ENCODE results near the gene SMIM24.

Gene SMIM24

DNA sequence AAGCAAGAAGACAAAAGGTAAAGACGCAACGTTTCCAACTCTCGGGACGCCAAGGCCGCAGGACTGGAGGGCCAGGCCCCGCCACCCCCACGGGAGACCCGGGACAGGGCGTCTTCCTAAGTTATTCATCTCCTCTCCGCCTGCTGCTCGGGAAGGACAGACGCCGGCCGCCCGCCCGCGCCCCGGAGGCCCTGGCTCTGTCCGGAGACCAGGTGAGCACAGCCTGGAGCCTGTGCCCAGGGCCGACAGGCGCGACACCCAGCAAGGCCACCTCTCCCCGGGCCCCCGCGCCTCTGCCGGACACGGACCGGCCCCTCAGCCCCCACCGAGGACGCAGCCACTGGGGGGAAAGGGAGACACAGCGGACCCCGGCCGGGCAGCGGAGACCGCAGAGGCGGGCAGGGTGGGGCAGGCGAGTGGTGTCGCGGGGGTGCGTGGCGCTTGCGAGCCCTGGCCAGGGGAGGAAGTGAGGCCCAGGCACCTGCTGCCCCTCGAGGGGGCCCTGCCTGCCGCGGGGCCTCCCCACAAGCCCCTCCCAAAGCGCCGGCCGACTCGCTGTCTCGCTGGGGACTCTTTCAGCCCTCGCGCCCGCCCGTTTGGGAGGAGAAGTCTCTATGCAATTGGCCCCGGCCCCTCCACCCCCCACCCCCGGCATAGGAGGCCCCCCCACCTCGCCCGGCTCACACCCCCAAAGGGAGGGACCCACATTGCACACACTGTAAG is 17.2 kb downstream of the SMIM24 start:
- H4K91ac ChIP-seq (ENCODE audit: low read depth, low read length), result no peak overlapping the region
- H2AK5ac ChIP-seq (ENCODE audit: low read length), result no peak overlapping the region
- no CpG with 5 or more reads among the region's 58 CpGs for WGBS (ENCODE audit: extremely low coverage, insufficient coverage, insufficient read length)
- peaks cover 32% of the 10 kb centered on the region for H3K27me3 ChIP-seq (ENCODE audit: insufficient read depth, low read length)
- H3K14ac ChIP-seq (ENCODE audit: low read length), result no peak overlapping the region
- no peak overlapping the region for H3K18ac ChIP-seq (ENCODE audit: low read length)
- H3K4me2 ChIP-seq (ENCODE audit: low read length), result no peak overlapping the region
- no peak overlapping the region for H3K4me3 ChIP-seq (ENCODE audit: low read depth, low read length)
- no peaks in the 10 kb centered on the region for H3K79me1 ChIP-seq (ENCODE audit: low read length)
- no peak overlapping the region for H2AFZ ChIP-seq (ENCODE audit: insufficient read depth, low read length, poor library complexity)
- H3K9me3 ChIP-seq (ENCODE audit: insufficient read depth, low read depth, low read length), result peaks cover 7% of the 10 kb centered on the region
- H3K4ac ChIP-seq (ENCODE audit: low read depth, low read length), result no peak overlapping the region
- H3K23ac ChIP-seq (ENCODE audit: low read length), result no peak overlapping the region
- DNase-seq, result no peak
- H3K79me2 ChIP-seq (ENCODE audit: control insufficient read depth, insufficient read depth, low read length, poor library complexity), result no peaks in the 10 kb centered on the region
- H3K27ac ChIP-seq (ENCODE audit: low read depth, low read length), result no peak overlapping the region
- no peaks in the 10 kb centered on the region for H3K36me3 ChIP-seq (ENCODE audit: control insufficient read depth in 1 of 2, insufficient read depth in 2 of 2, low read length in 2 of 2)
- H2BK5ac ChIP-seq (ENCODE audit: low read depth, low read length, poor library complexity), result no peak overlapping the region
- peaks cover 0 to 2% of the 10 kb centered on the region in 2 experiments for H3K4me1 ChIP-seq (ENCODE audit: control insufficient read depth in 1 of 2, insufficient read depth in 2 of 2, low read length in 2 of 2)
- no peak overlapping the region for H4K12ac ChIP-seq (ENCODE audit: low read depth, low read length)
- H4K8ac ChIP-seq (ENCODE audit: low read depth, low read length), result no peak overlapping the region
- H3K9ac ChIP-seq (ENCODE audit: low read length), result no peak overlapping the region
- no peak overlapping the region for H2BK12ac ChIP-seq (ENCODE audit: low read length)
- no peak overlapping the region for H2BK120ac ChIP-seq (ENCODE audit: insufficient read depth, low read length, poor library complexity)

GRCh38 chr19:3459965-3460582 is 20.3 kb downstream of the SMIM24 start:
- Histone ChIP-seq H4K91ac (ENCODE audit: low read depth, low read length) (no peak overlapping the region), H3K9me3 (ENCODE audit: insufficient read depth, low read depth, low read length) (peaks cover 3% of the 10 kb centered on the region), H3K79me2 (ENCODE audit: control insufficient read depth, insufficient read depth, low read length, poor library complexity) (no peaks in the 10 kb centered on the region), H3K27ac (ENCODE audit: low read depth, low read length) (no peak overlapping the region), H3K4me3 (ENCODE audit: low read depth, low read length) (no peak overlapping the region), H2BK12ac (ENCODE audit: low read length) (no peak overlapping the region), H2AK5ac (ENCODE audit: low read length) (no peak overlapping the region), H3K4me2 (ENCODE audit: low read length) (no peak overlapping the region), H2BK120ac (ENCODE audit: insufficient read depth, low read length, poor library complexity) (no peak overlapping the region), H3K9ac (ENCODE audit: low read length) (no peak overlapping the region), H4K8ac (ENCODE audit: low read depth, low read length) (no peak overlapping the region), H3K23ac (ENCODE audit: low read length) (no peak overlapping the region), H3K27me3 (ENCODE audit: insufficient read depth, low read length) (peaks cover 26% of the 10 kb centered on the region), H4K12ac (ENCODE audit: low read depth, low read length) (no peak overlapping the region), H3K14ac (ENCODE audit: low read length) (no peak overlapping the region), H3K4ac (ENCODE audit: low read depth, low read length) (no peak overlapping the region), H3K4me1 (ENCODE audit: control insufficient read depth in 1 of 2, insufficient read depth in 2 of 2, low read length in 2 of 2) (peaks cover 0 to 2% of the 10 kb centered on the region in 2 experiments), H2AFZ (ENCODE audit: insufficient read depth, low read length, poor library complexity) (no peak overlapping the region), H2BK5ac (ENCODE audit: low read depth, low read length, poor library complexity) (no peak overlapping the region), H3K36me3 (ENCODE audit: control insufficient read depth in 1 of 2, insufficient read depth in 2 of 2, low read length in 2 of 2) (no peaks in the 10 kb centered on the region), H3K79me1 (ENCODE audit: low read length) (no peaks in the 10 kb centered on the region), H3K18ac (ENCODE audit: low read length) (no peak overlapping the region)
- no peak for DNase-seq
- WGBS (ENCODE audit: extremely low coverage, insufficient coverage, insufficient read length), result no CpG with 5 or more reads among the region's 15 CpGs

DNA sequence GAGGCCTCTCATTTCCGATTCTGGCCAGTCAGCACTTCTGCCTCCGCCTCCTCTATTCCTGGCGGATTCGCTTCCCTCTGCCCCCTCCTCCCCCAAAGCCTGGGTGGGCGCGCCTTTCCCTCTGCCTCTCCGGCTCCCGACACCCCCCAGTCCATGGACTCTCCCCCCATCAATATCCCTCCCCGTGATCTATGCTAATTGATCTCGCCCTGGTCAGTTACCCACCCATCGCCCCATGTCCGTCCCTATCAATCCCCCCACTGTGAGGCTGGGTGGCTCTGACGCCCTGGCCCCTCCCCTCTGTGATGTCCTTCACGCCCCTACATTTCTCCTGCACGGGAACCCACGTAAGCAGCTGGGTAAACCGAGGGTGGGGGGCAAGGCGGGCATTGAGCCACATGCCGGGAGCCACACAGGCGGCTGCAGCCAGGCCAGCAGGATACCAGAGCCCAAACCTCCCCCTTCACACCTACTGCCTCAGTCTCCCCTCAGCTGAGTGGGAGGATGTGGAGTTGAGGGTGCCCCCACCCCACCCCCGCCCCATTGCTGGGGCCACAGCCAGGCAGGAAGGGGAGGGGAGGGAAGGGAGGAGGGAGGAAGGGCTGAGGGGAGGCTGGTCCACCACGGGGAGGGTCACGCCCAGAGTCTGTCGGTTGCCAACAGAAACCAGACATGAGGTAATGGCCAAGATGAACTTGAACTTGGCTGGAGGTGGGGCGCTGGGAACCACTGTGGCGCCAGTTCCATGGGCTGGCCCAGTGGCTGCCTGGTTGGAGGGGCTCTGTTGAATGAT is 21.0 kb downstream of the SMIM24 start:
- no peak overlapping the region for H3K4ac ChIP-seq (ENCODE audit: low read depth, low read length)
- no peak overlapping the region for H4K91ac ChIP-seq (ENCODE audit: low read depth, low read length)
- no peak overlapping the region for H2BK5ac ChIP-seq (ENCODE audit: low read depth, low read length, poor library complexity)
- peaks cover 3% of the 10 kb centered on the region for H3K9me3 ChIP-seq (ENCODE audit: insufficient read depth, low read depth, low read length)
- no CpG with 5 or more reads among the region's 26 CpGs for WGBS (ENCODE audit: extremely low coverage, insufficient coverage, insufficient read length)
- no peak overlapping the region for H2BK120ac ChIP-seq (ENCODE audit: insufficient read depth, low read length, poor library complexity)
- no peak overlapping the region for H3K4me2 ChIP-seq (ENCODE audit: low read length)
- no peak overlapping the region for H3K27ac ChIP-seq (ENCODE audit: low read depth, low read length)
- DNase-seq, result peak in 1 of 2 donors; percentile 49
- H3K79me1 ChIP-seq (ENCODE audit: low read length), result no peaks in the 10 kb centered on the region
- H2AFZ ChIP-seq (ENCODE audit: insufficient read depth, low read length, poor library complexity), result no peak overlapping the region
- peaks cover 23% of the 10 kb centered on the region for H3K27me3 ChIP-seq (ENCODE audit: insufficient read depth, low read length)
- H3K79me2 ChIP-seq (ENCODE audit: control insufficient read depth, insufficient read depth, low read length, poor library complexity), result no peaks in the 10 kb centered on the region
- no peak overlapping the region for H4K8ac ChIP-seq (ENCODE audit: low read depth, low read length)
- H3K14ac ChIP-seq (ENCODE audit: low read length), result no peak overlapping the region
- H3K4me3 ChIP-seq (ENCODE audit: low read depth, low read length), result no peak overlapping the region
- no peak overlapping the region for H3K18ac ChIP-seq (ENCODE audit: low read length)
- no peak overlapping the region for H2BK12ac ChIP-seq (ENCODE audit: low read length)
- no peak overlapping the region for H4K12ac ChIP-seq (ENCODE audit: low read depth, low read length)
- no peak overlapping the region for H3K9ac ChIP-seq (ENCODE audit: low read length)
- H3K4me1 ChIP-seq (ENCODE audit: control insufficient read depth in 1 of 2, insufficient read depth in 2 of 2, low read length in 2 of 2), result peaks cover 2% of the 10 kb centered on the region in 2 experiments
- no peaks in the 10 kb centered on the region for H3K36me3 ChIP-seq (ENCODE audit: control insufficient read depth in 1 of 2, insufficient read depth in 2 of 2, low read length in 2 of 2)
- H2AK5ac ChIP-seq (ENCODE audit: low read length), result no peak overlapping the region
- H3K23ac ChIP-seq (ENCODE audit: low read length), result no peak overlapping the region

- Histone ChIP-seq H4K12ac (ENCODE audit: low read depth, low read length) (no peak overlapping the region), H3K23ac (ENCODE audit: low read length) (no peak overlapping the region), H3K4ac (ENCODE audit: low read depth, low read length) (no peak overlapping the region), H3K9ac (ENCODE audit: low read length) (no peak overlapping the region), H2AFZ (ENCODE audit: insufficient read depth, low read length, poor library complexity) (no peak overlapping the region), H3K4me2 (ENCODE audit: low read length) (no peak overlapping the region), H3K27ac (ENCODE audit: low read depth, low read length) (no peak overlapping the region), H2BK5ac (ENCODE audit: low read depth, low read length, poor library complexity) (no peak overlapping the region), H3K36me3 (ENCODE audit: control insufficient read depth in 1 of 2, insufficient read depth in 2 of 2, low read length in 2 of 2) (no peaks in the 10 kb centered on the region), H3K79me1 (ENCODE audit: low read length) (no peaks in the 10 kb centered on the region), H2BK12ac (ENCODE audit: low read length) (no peak overlapping the region), H3K9me3 (ENCODE audit: insufficient read depth, low read depth, low read length) (peaks cover 3% of the 10 kb centered on the region), H4K8ac (ENCODE audit: low read depth, low read length) (no peak overlapping the region), H3K4me1 (ENCODE audit: control insufficient read depth in 1 of 2, insufficient read depth in 2 of 2, low read length in 2 of 2) (peaks cover 2 to 9% of the 10 kb centered on the region in 2 experiments), H2BK120ac (ENCODE audit: insufficient read depth, low read length, poor library complexity) (no peak overlapping the region), H3K18ac (ENCODE audit: low read length) (no peak overlapping the region), H3K14ac (ENCODE audit: low read length) (no peak overlapping the region), H3K27me3 (ENCODE audit: insufficient read depth, low read length) (peaks cover 14% of the 10 kb centered on the region), H4K91ac (ENCODE audit: low read depth, low read length) (no peak overlapping the region), H3K79me2 (ENCODE audit: control insufficient read depth, insufficient read depth, low read length, poor library complexity) (no peaks in the 10 kb centered on the region), H2AK5ac (ENCODE audit: low read length) (no peak overlapping the region), H3K4me3 (ENCODE audit: low read depth, low read length) (no peak overlapping the region)
- no CpG with 5 or more reads among the region's 19 CpGs for WGBS (ENCODE audit: extremely low coverage, insufficient coverage, insufficient read length)
- DNase-seq, result no peak
Observed at GRCh38 chr19:3458229-3459088, 21.9 kb downstream of the SMIM24 start.
